GM10266 (cell line): ENCODE data around the gene KLHL22.

ENCODE experiments used
- DNase-seq: peaks from one replicate; pipeline ENCODE4 v3.0.0; 2012; ENCODE audit errors: extremely low spot score
- TF ChIP-seq, protein P1 (sequence below): IDR thresholded peaks from 2 replicates; pipeline ENCODE4 v1.5.1; 2012; ENCODE audit warnings: mild to moderate bottlenecking, low read depth; ENCODE audit not compliant: control insufficient read depth, insufficient read depth; ENCODE audit errors: missing control alignments

The KLHL22 gene

DNA sequence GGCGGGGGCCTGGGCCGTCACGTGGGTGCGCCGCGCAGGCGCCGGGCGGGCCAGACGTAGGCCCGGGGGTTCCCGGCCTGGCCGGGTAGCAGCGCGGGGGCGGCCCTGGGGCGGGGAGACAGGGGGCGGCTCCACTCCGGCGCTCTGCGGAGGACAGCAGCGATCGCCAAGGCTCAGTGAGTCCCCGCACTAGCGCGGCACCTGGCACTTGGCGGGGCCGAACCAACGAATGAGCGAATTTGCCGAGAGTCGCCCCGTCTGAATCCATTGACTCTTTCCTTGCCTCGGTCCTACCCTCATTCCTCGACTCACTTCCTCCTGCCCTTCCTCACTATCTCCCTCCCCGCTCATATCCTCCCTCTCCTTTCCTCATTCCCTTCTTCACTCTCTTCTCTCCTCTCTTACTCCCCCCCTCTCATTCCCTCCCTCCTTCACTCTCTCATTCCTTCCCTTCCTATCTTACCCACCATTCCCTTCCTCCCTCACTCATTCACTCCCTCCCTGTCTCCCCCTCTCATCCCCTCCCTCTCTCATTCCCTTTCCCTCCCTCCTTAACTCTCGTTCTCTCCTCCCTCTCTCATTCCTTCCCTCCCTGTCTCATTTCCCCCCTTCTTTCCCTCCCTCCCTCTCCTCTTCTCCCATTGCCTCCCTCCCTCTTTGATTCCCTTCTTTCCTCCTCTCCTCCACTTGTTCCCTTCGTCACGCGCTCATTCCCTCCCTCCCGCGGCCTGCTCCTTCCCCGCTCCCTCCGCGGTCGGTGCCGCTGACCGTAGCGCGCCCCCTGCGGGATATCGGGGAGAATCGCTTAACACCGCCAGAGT is 476 bp upstream of the KLHL22 start:
- DNase-seq = peak; percentile 99
- TF ChIP-seq, protein P1, sequence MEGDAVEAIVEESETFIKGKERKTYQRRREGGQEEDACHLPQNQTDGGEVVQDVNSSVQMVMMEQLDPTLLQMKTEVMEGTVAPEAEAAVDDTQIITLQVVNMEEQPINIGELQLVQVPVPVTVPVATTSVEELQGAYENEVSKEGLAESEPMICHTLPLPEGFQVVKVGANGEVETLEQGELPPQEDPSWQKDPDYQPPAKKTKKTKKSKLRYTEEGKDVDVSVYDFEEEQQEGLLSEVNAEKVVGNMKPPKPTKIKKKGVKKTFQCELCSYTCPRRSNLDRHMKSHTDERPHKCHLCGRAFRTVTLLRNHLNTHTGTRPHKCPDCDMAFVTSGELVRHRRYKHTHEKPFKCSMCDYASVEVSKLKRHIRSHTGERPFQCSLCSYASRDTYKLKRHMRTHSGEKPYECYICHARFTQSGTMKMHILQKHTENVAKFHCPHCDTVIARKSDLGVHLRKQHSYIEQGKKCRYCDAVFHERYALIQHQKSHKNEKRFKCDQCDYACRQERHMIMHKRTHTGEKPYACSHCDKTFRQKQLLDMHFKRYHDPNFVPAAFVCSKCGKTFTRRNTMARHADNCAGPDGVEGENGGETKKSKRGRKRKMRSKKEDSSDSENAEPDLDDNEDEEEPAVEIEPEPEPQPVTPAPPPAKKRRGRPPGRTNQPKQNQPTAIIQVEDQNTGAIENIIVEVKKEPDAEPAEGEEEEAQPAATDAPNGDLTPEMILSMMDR = peak; percentile 93

DNA sequence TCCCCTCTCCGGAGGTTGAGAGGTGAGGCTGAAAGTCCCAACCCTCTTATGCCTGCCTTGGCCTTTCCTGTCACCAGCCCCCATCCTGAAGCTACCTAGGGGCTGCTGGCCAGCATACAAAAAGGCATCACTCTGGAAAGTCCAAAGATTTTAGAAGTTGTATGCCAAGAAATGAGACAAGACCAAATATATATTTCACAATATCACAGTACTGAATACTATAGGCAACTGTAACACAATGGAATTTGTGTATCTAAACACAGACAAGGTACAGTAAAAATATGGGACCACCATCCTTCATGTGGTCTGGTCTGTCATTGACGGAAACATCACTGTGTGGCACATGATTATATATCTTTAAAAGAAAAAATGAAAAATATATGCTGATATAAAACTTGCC is 4.2 kb downstream of the KLHL22 start:
- DNase-seq = no peak
- TF ChIP-seq, protein P1 = no peak

DNA sequence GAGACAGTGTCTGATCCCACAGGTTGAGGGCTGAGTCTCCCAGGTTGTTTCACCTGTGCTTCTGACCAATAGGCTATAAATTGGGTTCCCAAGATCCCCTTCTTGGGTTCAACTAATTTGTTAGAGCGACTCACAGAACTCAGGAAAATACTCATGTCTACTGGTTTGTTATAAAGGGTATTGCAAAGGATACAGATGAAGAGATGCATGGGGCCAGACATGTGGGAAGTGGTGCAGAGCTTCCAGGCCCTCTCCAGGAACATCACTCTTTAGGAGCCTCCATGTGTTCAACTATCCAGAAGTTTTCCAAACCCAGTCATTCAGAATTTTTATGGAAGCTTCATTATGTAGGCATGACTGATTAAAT is 4.7 kb downstream of the KLHL22 start:
- TF ChIP-seq, protein P1 = no peak

DNA sequence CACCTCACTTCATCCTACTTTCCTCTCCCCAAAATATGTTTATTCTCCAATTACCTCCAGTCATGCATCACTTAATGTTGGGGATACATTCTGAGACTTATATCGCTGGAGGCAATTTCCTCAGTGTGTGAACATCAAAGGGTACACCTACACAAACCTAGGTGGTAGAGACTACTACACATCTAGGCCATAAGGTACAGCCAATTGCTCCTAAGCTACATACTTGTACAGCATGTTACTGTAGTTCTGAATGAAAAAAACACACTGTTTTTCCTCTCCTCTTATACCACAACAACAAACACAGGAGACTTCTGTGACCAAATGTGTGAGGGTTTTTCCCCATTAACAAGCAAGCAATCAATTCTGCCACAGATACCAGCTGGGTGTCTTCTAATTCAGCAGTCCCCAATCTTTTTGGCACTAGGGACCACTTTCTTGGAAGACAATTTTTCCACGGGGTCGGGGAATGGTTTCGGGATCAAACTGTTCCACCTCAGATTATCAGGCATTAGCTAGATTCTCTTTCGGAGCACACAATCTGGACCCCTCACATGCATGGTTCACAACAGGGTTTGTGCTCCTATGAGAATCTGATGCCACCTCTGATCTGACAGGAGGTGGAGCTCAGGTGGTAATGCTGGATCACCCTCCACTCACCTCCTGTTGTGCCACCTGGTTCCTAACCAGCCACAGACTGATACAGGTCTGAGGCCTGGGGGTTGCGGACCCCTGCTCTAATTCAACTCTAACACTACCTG is 5.2 kb downstream of the KLHL22 start:
- DNase-seq = no peak
- TF ChIP-seq, protein P1 = no peak

More for the DNA sequence above, 4.7 kb downstream of the KLHL22 start:
- DNase-seq = no peak

DNA sequence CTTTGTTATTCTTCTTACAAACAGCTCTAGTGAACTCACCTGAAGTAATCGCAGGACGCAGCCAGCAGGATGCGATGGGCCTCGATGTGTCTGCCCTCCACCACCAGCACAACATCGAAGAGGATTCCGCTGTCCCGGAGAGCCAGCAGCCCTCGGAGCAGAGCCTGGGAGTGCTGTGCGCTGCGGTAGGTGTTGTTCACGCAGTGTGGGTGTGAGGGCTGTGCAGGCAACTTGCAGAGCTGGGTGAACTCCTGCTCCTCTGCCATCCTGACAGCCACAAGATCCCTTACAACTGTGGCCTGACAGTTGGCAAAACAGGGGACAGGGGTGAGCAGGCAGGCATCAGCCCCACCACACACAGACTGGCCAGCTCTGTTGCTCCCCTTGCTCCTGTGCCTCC is 6.6 kb downstream of the KLHL22 start:
- TF ChIP-seq, protein P1 = no peak
- no peak for DNase-seq

DNA sequence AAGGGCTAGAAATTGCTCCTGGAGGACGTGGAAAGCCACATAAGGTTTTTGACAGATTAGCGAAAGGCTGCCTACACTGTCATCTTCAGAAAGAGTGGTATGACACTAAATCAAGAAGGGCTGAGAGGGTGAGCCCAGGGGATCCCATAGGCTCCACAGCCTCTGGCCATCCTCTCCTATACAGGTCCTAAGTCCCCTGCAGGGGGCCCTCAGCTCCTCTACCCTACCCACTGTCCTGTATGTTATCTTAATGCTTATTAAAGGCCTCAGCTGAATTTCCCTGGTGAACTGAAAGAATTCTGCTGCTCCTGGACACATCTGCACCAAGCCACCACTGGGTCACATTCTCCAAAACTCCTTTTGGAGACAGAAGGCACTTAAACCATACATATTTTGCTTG is 7.9 kb downstream of the KLHL22 start:
- DNase-seq = no peak
- TF ChIP-seq, protein P1 = no peak

DNA sequence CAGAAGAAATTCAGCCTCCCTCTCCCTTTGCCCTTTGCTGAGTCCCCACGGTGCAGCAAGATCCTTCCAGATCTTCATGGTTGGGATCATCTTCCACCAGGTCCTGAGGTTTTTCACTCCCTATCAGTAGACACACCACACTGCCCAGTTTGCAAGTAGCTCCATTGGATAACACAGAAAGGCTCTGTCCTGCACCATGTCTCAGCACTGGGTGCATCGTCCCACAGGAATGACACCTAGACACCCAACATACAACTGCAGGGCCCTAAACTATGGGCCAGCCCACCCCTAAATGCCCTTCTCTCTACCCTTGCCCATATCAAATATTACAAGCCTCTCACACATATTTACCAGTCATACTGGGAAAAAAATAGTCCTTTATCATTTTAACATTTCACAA is 9.4 kb downstream of the KLHL22 start:
- no peak for DNase-seq
- TF ChIP-seq, protein P1 = no peak
